Non-pigmented ciliary epithelial cell (primary cell): ENCODE measurements around the gene WHAMM.
"Not testable (repeated sequence)": the region's sequence is repeated elsewhere in the genome, so short reads cannot be mapped to it uniquely, and the experiment has no call there.

Experiments used
- DNase-seq: peaks from one replicate; pipeline ENCODE4 v3.0.0-alpha.2; 2010; ENCODE audit warnings: low read depth

The WHAMM gene

DNA sequence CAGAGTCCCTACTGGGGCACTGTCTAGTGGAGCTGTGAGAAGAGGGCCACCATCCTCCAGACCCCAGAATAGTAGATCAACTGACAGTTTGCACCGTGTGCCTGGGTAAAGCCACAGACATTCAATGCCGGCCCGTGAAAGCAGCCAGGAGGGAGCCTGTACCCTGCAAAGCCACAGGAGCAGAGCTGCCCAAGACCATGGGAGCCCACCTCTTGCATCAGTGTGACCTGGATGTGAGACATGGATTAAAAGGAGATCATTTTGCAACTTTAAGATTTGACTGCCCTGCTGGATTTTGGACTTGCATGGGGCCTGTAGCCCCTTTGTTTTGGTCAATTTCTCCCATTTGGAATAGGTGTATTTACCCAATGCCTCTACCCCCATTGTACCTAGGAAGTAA is 56.6 kb downstream of the WHAMM start:
- not testable (repeated sequence) for DNase-seq

DNA sequence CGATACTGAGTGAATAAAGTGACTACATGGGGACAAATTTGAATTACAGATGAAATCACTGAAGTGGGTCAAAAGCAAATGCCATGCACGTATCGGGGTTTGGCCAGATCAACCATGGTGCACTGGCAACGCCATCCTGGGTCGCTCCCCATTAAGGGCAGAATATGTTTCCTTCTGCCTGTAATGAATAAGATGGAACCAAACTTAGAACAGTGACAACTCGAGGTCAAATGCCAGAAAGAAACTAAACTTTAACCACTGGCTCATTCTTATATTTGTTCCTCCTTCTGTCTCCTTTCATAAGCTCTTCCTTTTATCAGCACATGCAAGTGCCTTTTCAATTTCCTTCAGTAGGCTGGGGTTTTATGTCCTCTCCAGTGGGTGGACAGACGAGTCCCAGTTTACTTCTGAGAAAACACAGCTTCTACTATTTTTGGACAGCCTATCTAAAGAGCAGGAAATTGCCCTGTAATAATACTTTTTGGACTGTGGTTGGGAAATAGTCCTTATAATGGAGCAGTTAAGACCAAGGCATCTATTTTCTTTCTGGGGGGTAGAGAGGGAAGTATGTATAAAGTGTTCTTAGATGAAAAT is 61.4 kb downstream of the WHAMM start:
- DNase-seq: no peak

DNA sequence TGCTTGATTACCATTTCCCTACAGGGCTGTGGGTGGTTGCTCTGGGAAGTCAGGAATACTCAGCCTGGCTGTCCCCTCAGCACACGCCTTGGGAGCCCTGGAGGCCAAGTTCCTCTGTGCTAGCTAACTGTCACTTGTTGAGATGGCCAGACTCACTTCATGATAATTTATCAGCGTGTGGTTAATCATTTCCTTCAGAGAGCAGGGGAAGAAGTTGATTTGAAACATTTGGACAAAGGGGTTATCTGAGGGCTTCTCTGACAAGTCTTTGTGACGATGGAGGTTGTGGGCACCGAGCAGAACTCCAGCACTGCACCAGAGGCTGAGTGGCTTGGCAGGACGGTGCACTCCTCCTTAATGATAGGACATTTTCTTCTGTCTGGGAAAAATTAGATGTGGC is 61.9 kb downstream of the WHAMM start:
- DNase-seq: no peak

DNA sequence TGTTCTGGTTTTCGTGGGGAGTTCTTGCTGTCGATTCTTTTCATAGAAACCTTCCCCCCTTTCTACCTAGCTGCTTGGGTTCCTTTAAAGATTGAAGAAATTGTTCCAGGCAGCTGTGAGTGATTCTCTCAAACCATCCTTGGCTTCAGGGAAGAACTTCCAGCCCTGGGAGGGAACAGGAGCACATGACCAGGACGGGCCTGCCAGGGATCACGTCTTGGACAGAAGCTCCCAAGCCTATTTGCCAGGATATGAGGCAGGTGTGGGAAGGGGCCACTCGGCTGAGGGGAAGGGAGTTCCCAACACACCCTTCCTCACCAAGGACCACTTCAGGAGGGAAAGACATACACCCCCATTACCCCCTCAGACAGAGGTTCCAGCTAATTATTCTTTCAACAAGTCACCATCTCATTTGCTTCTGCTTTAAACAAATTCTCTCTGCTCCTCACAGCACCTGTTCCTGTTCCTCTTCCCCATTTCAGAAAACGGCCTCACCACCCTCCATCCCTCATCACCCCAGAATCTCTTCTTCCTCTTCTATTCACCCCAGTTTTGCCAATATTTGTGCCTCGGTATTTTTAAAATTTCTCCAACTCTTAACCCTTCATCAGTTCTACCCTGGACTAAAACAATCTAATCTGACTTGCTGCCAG is 62.5 kb downstream of the WHAMM start:
- DNase-seq: no peak

GRCh38 chr15:82873000-82873680 is 63.7 kb downstream of the WHAMM start:
- no peak for DNase-seq

DNA sequence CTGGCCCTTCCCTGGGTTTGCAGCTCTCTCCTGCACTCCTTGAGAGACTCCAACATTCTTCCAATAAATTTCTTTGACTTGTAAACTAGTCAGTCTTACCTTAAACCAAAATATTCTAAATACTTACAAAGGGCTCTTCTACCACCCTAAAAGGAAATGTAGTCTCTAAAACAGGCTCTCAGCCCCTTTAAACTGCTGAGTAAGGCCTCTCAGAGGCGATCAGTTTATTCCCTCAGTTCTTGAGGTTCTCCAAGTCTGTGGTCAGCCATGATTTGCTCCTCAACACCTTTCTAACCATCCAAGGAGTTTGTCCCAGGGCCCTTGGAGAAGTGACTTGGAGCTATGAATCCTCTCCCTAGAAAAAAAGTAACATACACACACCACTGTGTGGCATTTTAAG is 64.8 kb downstream of the WHAMM start:
- no peak for DNase-seq

GRCh38 chr15:82874961-82875360 is 65.5 kb downstream of the WHAMM start:
- no peak for DNase-seq

DNA sequence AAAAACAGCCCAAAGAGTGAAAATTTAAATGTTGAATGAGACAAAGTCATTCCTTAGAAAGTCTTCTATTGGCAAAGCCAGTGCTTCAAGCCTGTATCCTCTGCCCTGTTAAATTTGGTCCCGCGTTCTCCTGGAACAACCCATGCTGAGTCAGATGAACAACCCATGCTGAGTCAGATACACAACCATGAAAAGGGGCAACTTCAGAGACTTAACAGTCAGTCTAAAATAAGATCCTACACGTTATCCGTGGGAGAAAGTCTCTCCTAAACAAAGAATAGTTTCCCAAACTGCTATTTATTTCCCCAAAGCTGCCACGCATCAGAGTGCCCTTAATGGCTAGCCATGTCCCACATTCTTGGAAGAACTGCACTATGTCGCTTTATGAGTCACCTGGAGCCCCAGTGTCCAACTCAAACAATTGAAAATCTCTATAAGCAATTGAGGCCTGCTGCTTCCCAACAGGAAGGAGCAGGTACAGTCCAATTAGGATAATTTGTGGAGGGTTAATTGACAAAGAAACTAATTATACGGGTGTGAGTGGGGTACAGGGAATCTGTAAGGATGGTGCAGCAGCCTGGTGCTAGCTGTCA is 66.1 kb downstream of the WHAMM start:
- DNase-seq: no peak

GRCh38 chr15:82877825-82878224 is 68.4 kb downstream of the WHAMM start:
- DNase-seq: no peak

- no peak for DNase-seq
Measured at GRCh38 chr15:82878325-82878724, 68.9 kb downstream of the WHAMM start.

- DNase-seq: no peak
Measured at GRCh38 chr15:82880704-82881103, 71.3 kb downstream of the WHAMM start.

DNA sequence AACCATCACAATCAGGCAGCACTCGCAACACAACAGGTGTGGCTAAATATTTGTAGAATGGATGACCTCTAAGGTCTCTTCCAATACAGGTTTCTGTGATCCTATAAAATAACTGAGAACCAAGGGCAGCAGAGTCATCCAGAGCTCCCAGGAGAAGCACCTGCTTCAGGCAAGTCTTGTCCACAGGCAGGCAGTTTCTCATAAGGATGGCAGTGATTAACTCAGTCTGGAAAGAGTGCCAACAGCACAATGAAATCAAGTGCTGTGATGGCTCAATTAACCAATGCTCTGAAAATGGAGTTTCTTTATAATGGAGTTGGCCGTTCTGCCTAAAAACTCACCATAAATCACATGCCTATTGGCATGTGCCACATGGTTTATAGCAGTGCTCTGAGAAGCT is 72.3 kb downstream of the WHAMM start:
- DNase-seq: no peak

GRCh38 chr15:82882273-82882928 is 73.0 kb downstream of the WHAMM start:
- no peak for DNase-seq
